Activated CD8-positive, alpha-beta memory T cell treated with anti-CD3 and anti-CD28 coated beads, Interleukin-2, amount 50 U/mL, for 24 hours (primary cell): ENCODE results near the gene CAB39L.

Source experiments
- DNase-seq: peaks from one replicate; pipeline ENCODE4 v3.0.0-alpha.2; 2020; ENCODE audit errors: extremely low read depth

CAB39L gene

GRCh38 chr13:49400755-49401659 is 42.9 kb downstream of the CAB39L start:
- DNase-seq: no peak

- DNase-seq: no peak
Measured at GRCh38 chr13:49399801-49400472, 43.9 kb downstream of the CAB39L start.

GRCh38 chr13:49395878-49396380 is 47.9 kb downstream of the CAB39L start:
- no peak for DNase-seq

- no peak for DNase-seq
Measured at GRCh38 chr13:49395451-49395865, 48.4 kb downstream of the CAB39L start.

GRCh38 chr13:49388091-49388635 is 55.7 kb downstream of the CAB39L start:
- no peak for DNase-seq

GRCh38 chr13:49386664-49387063 is 57.2 kb downstream of the CAB39L start:
- DNase-seq: no peak

- no peak for DNase-seq
Measured at GRCh38 chr13:49376121-49376520, 67.7 kb downstream of the CAB39L start.

- DNase-seq: no peak
Measured at GRCh38 chr13:49374585-49375290, 69.1 kb downstream of the CAB39L start.

- no peak for DNase-seq
Measured at GRCh38 chr13:49373716-49374115, 70.1 kb downstream of the CAB39L start.

- DNase-seq: no peak
Measured at GRCh38 chr13:49371943-49372613, 71.8 kb downstream of the CAB39L start.

GRCh38 chr13:49370371-49370770 is 73.5 kb downstream of the CAB39L start:
- DNase-seq: no peak

- DNase-seq: no peak
Measured at GRCh38 chr13:49369866-49370265, 74.0 kb downstream of the CAB39L start.

- DNase-seq: no peak
Measured at GRCh38 chr13:49368688-49369087, 75.2 kb downstream of the CAB39L start.

GRCh38 chr13:49367640-49368422 is 76.0 kb downstream of the CAB39L start:
- DNase-seq: no peak

- no peak for DNase-seq
Measured at GRCh38 chr13:49366841-49367240, 77.0 kb downstream of the CAB39L start.

GRCh38 chr13:49357694-49358093 is 86.2 kb downstream of the CAB39L start:
- DNase-seq: no peak

GRCh38 chr13:49356223-49356622 is 87.6 kb downstream of the CAB39L start:
- no peak for DNase-seq

GRCh38 chr13:49354719-49355118 is 89.1 kb downstream of the CAB39L start:
- DNase-seq: no peak

GRCh38 chr13:49353908-49354307 is 90.0 kb downstream of the CAB39L start:
- no peak for DNase-seq

GRCh38 chr13:49351871-49352270 is 92.0 kb downstream of the CAB39L start:
- no peak for DNase-seq

GRCh38 chr13:49348751-49349150 is 95.1 kb downstream of the CAB39L start:
- DNase-seq: no peak
